Activated T-cell treated with anti-CD3 and anti-CD28 coated beads, Interleukin-2, amount 50 U/mL, for 24 hours (primary cell): ENCODE data around the gene TNFSF8.

Experiments
- DNase-seq: peaks from one replicate; pipeline ENCODE4 v3.0.0-alpha.2; 2020
- H3K27ac Mint-ChIP-seq: 2 replicates; pipeline ENCODE4 v1.8.0; 2020; ENCODE audit warnings: mild to moderate bottlenecking, mixed read lengths
- H3K27me3 Mint-ChIP-seq: 2 replicates; pipeline ENCODE4 v1.8.0; 2020; ENCODE audit warnings: mixed read lengths
- H3K36me3 Mint-ChIP-seq: 2 replicates; pipeline ENCODE4 v1.8.0; 2020; ENCODE audit warnings: low read depth, mixed read lengths
- H3K4me1 Mint-ChIP-seq: 2 replicates; pipeline ENCODE4 v1.8.0; 2020; ENCODE audit warnings: low read depth, mixed read lengths
- H3K4me3 Mint-ChIP-seq: 2 replicates; pipeline ENCODE4 v1.8.0; 2020; ENCODE audit warnings: mild to moderate bottlenecking, moderate library complexity, mixed read lengths
- H3K9me3 Mint-ChIP-seq: 2 replicates; pipeline ENCODE4 v1.8.0; 2020; ENCODE audit warnings: mixed read lengths

The TNFSF8 gene

GRCh38 chr9:114905170-114905940, 25.0 kb downstream of the TNFSF8 start:
- Mint-ChIP-seq H3K4me3 (no peak overlapping the region), H3K27me3 (no peaks in the 10 kb centered on the region), H3K4me1 (peaks cover 42% of the 10 kb centered on the region), H3K27ac (peak overlapping the region; percentile 29), H3K36me3 (peaks cover 97% of the 10 kb centered on the region), H3K9me3 (no peaks in the 10 kb centered on the region)
- no peak for DNase-seq

DNA sequence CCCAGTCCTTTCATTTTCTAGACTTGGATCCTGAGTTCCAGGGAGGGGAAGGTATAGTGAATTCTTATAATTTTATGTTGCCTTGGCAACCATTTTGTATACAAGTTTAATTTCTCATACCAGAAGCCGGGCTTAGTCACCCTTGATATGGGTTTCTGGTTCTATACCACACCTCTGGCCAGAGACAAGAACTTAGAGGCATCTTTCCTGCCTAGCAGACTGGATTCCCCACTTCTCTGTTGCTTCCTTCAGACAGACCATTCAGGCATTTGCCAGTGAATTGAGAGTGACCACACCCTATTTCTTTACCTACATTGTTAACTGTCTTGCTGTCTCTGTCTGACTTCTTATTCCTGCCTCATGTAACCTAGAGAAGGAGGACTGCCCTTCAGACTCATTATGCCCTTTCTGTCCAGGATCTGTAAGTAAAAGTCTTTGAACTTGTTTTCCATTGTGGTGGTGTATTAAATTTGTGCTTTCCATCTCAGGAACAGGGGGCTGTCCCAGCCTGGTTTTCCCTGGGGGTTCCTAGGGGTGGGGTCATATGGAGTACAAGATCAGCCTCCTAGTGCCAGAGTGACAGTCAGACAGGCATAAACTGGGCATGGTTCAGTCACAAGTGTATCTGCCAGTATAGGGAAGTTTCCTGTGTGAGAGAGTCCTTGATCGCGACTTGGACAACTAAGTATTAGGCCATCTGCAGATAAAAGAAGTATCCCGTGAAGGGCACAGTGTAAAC, 27.4 kb downstream of the TNFSF8 start:
- H3K27ac Mint-ChIP-seq, result peak overlapping the region; percentile 81
- peaks cover 79% of the 10 kb centered on the region for H3K36me3 Mint-ChIP-seq
- DNase-seq, result no peak
- no peaks in the 10 kb centered on the region for H3K27me3 Mint-ChIP-seq
- H3K4me1 Mint-ChIP-seq, result peaks cover 18% of the 10 kb centered on the region
- no peak overlapping the region for H3K4me3 Mint-ChIP-seq
- no peaks in the 10 kb centered on the region for H3K9me3 Mint-ChIP-seq

- peak overlapping the region; percentile 81 for H3K27ac Mint-ChIP-seq
- peaks cover 6% of the 10 kb centered on the region for H3K4me1 Mint-ChIP-seq
- no peak overlapping the region for H3K4me3 Mint-ChIP-seq
- no peak for DNase-seq
- H3K36me3 Mint-ChIP-seq, result peaks cover 63% of the 10 kb centered on the region
- H3K27me3 Mint-ChIP-seq, result no peaks in the 10 kb centered on the region
- H3K9me3 Mint-ChIP-seq, result no peaks in the 10 kb centered on the region
These were observed 29.2 kb downstream of the TNFSF8 start for GRCh38 chr9:114900942-114901802.

DNA sequence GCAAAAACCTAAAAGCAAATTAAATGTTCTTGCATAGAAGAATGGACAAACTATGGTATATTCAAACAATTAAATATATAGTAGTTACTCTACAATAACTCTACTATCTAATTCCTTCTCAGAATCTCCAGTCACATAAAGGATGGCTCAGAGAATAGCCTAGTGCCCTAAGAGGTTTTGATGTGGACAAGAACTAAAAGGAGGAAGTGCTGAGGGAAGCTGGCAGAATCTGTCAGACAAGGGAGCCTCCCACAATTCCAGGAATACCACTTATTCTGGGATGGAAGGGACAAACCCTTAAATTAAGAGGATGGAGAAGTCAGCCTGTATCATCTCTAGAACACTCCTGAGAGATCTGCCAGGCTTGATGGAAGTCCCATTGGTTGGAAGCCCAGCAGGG, 30.4 kb downstream of the TNFSF8 start:
- no peaks in the 10 kb centered on the region for H3K9me3 Mint-ChIP-seq
- no peak for DNase-seq
- no peak overlapping the region for H3K4me3 Mint-ChIP-seq
- peaks cover 16% of the 10 kb centered on the region for H3K4me1 Mint-ChIP-seq
- H3K36me3 Mint-ChIP-seq, result peaks cover 54% of the 10 kb centered on the region
- no peaks in the 10 kb centered on the region for H3K27me3 Mint-ChIP-seq
- H3K27ac Mint-ChIP-seq, result peak overlapping the region; percentile 10

DNA sequence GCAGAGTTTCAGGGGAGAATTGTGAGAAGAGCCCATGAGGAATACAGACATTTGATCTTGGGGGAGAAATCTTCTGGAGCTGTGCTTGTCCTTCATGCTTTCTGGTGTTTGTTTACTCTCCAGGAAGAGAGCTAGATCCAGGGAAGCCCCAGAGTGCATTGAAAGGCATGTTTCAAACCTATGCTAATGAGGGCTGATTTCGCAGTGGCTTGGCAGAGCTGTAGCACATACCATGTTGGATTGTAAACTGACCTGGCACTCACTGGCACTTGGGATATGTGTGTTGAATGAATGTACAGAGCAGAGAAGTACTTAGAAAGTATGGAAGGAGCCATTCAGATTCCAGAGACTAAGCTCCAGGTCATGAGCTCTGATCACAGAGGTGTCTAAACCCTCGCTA, 30.9 kb downstream of the TNFSF8 start:
- Mint-ChIP-seq H3K4me1 (peaks cover 22% of the 10 kb centered on the region), H3K27ac (no peak overlapping the region), H3K4me3 (no peak overlapping the region), H3K36me3 (peaks cover 49% of the 10 kb centered on the region), H3K27me3 (no peaks in the 10 kb centered on the region), H3K9me3 (no peaks in the 10 kb centered on the region)
- no peak for DNase-seq

DNA sequence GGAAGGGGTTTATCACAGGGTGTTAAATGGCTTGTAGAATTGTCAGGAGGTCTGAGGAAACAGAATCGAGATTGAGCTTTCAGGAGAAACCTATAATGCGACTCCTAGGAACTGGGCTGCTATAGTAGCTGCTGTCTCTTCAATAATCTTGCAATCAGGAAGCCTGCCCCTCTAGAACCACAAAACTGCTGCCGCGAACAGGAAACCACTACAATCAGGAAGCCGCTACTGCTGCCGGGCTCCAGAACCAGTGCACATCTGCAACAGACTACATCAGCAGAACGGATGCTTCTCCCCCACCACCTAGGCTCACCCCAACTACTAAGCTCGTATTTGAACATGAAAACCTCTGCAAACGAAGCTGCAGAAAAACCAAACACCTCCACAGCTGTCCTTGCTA, 31.6 kb downstream of the TNFSF8 start:
- no peak overlapping the region for H3K27ac Mint-ChIP-seq
- no peak overlapping the region for H3K4me3 Mint-ChIP-seq
- H3K27me3 Mint-ChIP-seq, result no peaks in the 10 kb centered on the region
- peak; percentile 69 for DNase-seq
- H3K4me1 Mint-ChIP-seq, result peaks cover 29% of the 10 kb centered on the region
- peaks cover 46% of the 10 kb centered on the region for H3K36me3 Mint-ChIP-seq
- H3K9me3 Mint-ChIP-seq, result peaks cover 5% of the 10 kb centered on the region

- no peak for DNase-seq
- peaks cover 42% of the 10 kb centered on the region for H3K36me3 Mint-ChIP-seq
- H3K27ac Mint-ChIP-seq, result peak overlapping the region; percentile 48
- H3K4me3 Mint-ChIP-seq, result no peak overlapping the region
- peaks cover 5% of the 10 kb centered on the region for H3K9me3 Mint-ChIP-seq
- no peaks in the 10 kb centered on the region for H3K27me3 Mint-ChIP-seq
- peaks cover 44% of the 10 kb centered on the region for H3K4me1 Mint-ChIP-seq
These were observed 33.2 kb downstream of the TNFSF8 start for GRCh38 chr9:114897196-114897595.

- H3K27ac Mint-ChIP-seq, result no peak overlapping the region
- H3K4me1 Mint-ChIP-seq, result peaks cover 49% of the 10 kb centered on the region
- no peaks in the 10 kb centered on the region for H3K27me3 Mint-ChIP-seq
- H3K4me3 Mint-ChIP-seq, result no peak overlapping the region
- no peak for DNase-seq
- peaks cover 7% of the 10 kb centered on the region for H3K9me3 Mint-ChIP-seq
- peaks cover 36% of the 10 kb centered on the region for H3K36me3 Mint-ChIP-seq
These were observed 34.0 kb downstream of the TNFSF8 start for GRCh38 chr9:114896344-114896743.

GRCh38 chr9:114895521-114895991, 34.8 kb downstream of the TNFSF8 start:
- Mint-ChIP-seq H3K36me3 (peaks cover 29% of the 10 kb centered on the region), H3K4me1 (peaks cover 56% of the 10 kb centered on the region), H3K27me3 (no peaks in the 10 kb centered on the region), H3K9me3 (peaks cover 8% of the 10 kb centered on the region), H3K27ac (peak overlapping the region; percentile 95), H3K4me3 (peak overlapping the region; percentile 2)
- DNase-seq, result no peak

GRCh38 chr9:114894609-114895433, 35.6 kb downstream of the TNFSF8 start:
- Mint-ChIP-seq H3K27me3 (no peaks in the 10 kb centered on the region), H3K27ac (peak overlapping the region; percentile 95), H3K36me3 (peaks cover 22% of the 10 kb centered on the region), H3K4me1 (peaks cover 64% of the 10 kb centered on the region), H3K9me3 (peaks cover 8% of the 10 kb centered on the region), H3K4me3 (peak overlapping the region; percentile 31)
- no peak for DNase-seq

- peaks cover 22% of the 10 kb centered on the region for H3K36me3 Mint-ChIP-seq
- peaks cover 70% of the 10 kb centered on the region for H3K4me1 Mint-ChIP-seq
- peak overlapping the region; percentile 95 for H3K27ac Mint-ChIP-seq
- peaks cover 8% of the 10 kb centered on the region for H3K9me3 Mint-ChIP-seq
- no peak for DNase-seq
- no peak overlapping the region for H3K4me3 Mint-ChIP-seq
- H3K27me3 Mint-ChIP-seq, result no peaks in the 10 kb centered on the region
These were observed 36.2 kb downstream of the TNFSF8 start for GRCh38 chr9:114894206-114894605.

DNA sequence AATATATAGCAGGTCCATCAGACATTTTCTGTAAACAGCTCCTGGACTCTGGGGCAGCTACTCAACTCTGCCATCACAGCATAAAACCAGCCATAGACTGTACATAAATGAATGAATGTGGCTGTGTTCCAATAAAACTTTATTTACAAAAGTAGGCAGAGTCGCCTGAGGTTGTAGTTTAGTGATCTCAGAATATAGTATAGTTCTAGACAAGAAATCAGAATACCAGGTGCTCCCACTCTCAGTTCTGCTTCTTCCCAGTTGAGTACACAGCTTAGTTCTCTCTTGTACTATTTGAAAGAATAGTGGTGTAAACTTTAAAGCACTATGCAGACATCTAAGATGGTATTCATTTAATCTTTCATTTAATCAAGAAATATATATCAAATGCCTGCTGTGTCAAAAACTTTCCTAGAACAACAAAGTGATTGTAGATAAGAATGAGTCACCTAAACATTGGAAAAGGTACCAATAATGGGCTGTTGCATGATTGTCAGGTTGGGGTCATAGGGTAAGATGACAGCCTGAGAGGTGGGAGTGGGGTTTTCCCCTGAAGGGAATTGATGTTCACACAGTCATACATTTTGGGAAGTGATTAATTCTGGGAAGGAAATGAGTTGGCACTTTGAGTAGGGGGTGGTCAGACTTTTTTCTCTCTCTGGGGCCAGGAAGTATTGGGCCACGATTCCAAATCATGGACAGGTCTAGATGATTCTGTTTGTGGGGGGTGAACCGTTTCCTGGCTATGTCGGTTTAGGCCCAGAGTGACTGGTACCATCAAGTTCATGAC, 37.0 kb downstream of the TNFSF8 start:
- H3K9me3 Mint-ChIP-seq, result peaks cover 8% of the 10 kb centered on the region
- H3K27me3 Mint-ChIP-seq, result no peaks in the 10 kb centered on the region
- peaks cover 22% of the 10 kb centered on the region for H3K36me3 Mint-ChIP-seq
- H3K4me3 Mint-ChIP-seq, result no peak overlapping the region
- peaks cover 78% of the 10 kb centered on the region for H3K4me1 Mint-ChIP-seq
- DNase-seq, result peak; percentile 57
- H3K27ac Mint-ChIP-seq, result peak overlapping the region; percentile 95

GRCh38 chr9:114889802-114890224, 40.6 kb downstream of the TNFSF8 start:
- Mint-ChIP-seq H3K4me3 (peak overlapping the region; percentile 8), H3K27me3 (no peaks in the 10 kb centered on the region), H3K36me3 (peaks cover 19% of the 10 kb centered on the region), H3K27ac (peak overlapping the region; percentile 78), H3K9me3 (peaks cover 10% of the 10 kb centered on the region), H3K4me1 (peaks cover 73% of the 10 kb centered on the region)
- DNase-seq, result no peak
